Endothelial cell of umbilical vein (primary cell): ENCODE data around the gene BAX. TPM values are rescaled to one million over a fixed set of nuclear protein-coding genes. Genes with fewer than 3 reads are reported as not detected.
"Not testable (repeated sequence)": the region's sequence is repeated elsewhere in the genome, so short reads cannot be mapped to it uniquely, and the experiment has no call there.

Source experiments
- BruUV-seq: library from RNA; stranded (reverse); fragments of 400-500 nt; replicated peaks from 2 replicates; lab custom pipeline; 2021; lab: Mats Ljungman, UMichigan
- CTCF ChIA-PET: fragments of 300-600, 350-600 bp; sonication (Branson Sonifier 250); formaldehyde crosslinking; loops from one replicate; lab custom pipeline; 2021; ENCODE audit warnings: antibody characterized with exemption, inconsistent platforms; lab: Charles Lee
- POLR2A ChIA-PET: fragments of 300-600, 350-600 bp; sonication (Branson Sonifier 250); formaldehyde crosslinking; loops from one replicate; lab custom pipeline; 2021; ENCODE audit warnings: antibody characterized with exemption, inconsistent platforms; lab: Charles Lee
- DNase-seq: peaks from one replicate; pipeline ENCODE4 v3.0.0-alpha.2; 2011; ENCODE audit warnings: low read depth, low spot score
- FAIRE-seq: peaks from 2 replicates; lab custom pipeline; 2011; peaks lifted over from hg19 to GRCh38; lab: Jason Lieb, UNC
- H2AFZ ChIP-seq: 2 replicates; pipeline ENCODE4 v1.6.0; 2012; ENCODE audit warnings: low read depth, low read length, control low read depth, inconsistent platforms
- H3K27ac ChIP-seq: 2 replicates; pipeline ENCODE4 v1.5.1; 2011; ENCODE audit warnings: low read depth, mild to moderate bottlenecking, control low read depth, low read length, moderate library complexity; ENCODE audit not compliant: insufficient read depth
- H3K27me3 ChIP-seq, 2 experiments: 2 replicates each; pipeline versions ENCODE4 v1.6.0 to v1.6.1; 2011; ENCODE audit warnings: low read length in 2 of 2, mixed read lengths in 1 of 2; ENCODE audit not compliant: control insufficient read depth in 2 of 2, insufficient read depth in 2 of 2
- H3K36me3 ChIP-seq, 2 experiments: 2 replicates in 1 of 2; 3 replicates in 1 of 2; pipeline ENCODE4 v1.5.1; 2011; ENCODE audit warnings: low read length in 2 of 2, mild to moderate bottlenecking in 1 of 2, moderate library complexity in 1 of 2; ENCODE audit not compliant: control insufficient read depth in 2 of 2, insufficient read depth in 2 of 2; ENCODE audit errors: extremely low read depth in 1 of 2
- H3K4me1 ChIP-seq: 3 replicates; pipeline ENCODE4 v1.5.1; 2011; ENCODE audit warnings: mild to moderate bottlenecking, low read length; ENCODE audit not compliant: control insufficient read depth, insufficient read depth; ENCODE audit errors: extremely low read depth
- H3K4me2 ChIP-seq: 2 replicates; pipeline ENCODE4 v1.6.1; 2011; ENCODE audit warnings: low read length, control low read depth, mixed read lengths; ENCODE audit not compliant: insufficient read depth
- H3K4me3 ChIP-seq, 3 experiments: fragments of 200-600 bp in 1 of 3; sonication (generic), shearing (Covaris generic) in 1 of 3; replicated peaks in 1 of 3; 2 replicates each; pipeline ENCODE4 v1.5.1; 2011 to 2016; ENCODE audit warnings: control low read depth in 3 of 3, low read length in 3 of 3, mild to moderate bottlenecking in 2 of 3, inconsistent platforms in 1 of 3, low read depth in 1 of 3, moderate library complexity in 1 of 3; ENCODE audit not compliant: insufficient read depth in 1 of 3
- H3K79me2 ChIP-seq: 2 replicates; pipeline ENCODE4 v1.6.0; 2012; ENCODE audit warnings: low read length, inconsistent platforms; ENCODE audit not compliant: control insufficient read depth, insufficient read depth
- H3K9ac ChIP-seq: replicated peaks from 2 replicates; pipeline ENCODE3; 2011; ENCODE audit warnings: low read length, control low read depth; ENCODE audit not compliant: insufficient read depth; ENCODE audit errors: extremely low read depth
- H3K9me1 ChIP-seq: replicated peaks from 3 replicates; pipeline ENCODE4 v1.6.0; 2011; ENCODE audit warnings: mild to moderate bottlenecking, low read length; ENCODE audit not compliant: control insufficient read depth, insufficient read depth; ENCODE audit errors: extremely low read depth
- H3K9me3 ChIP-seq: replicated peaks from 2 replicates; pipeline ENCODE4 v1.5.1; 2012; ENCODE audit warnings: low read length, inconsistent platforms; ENCODE audit not compliant: control insufficient read depth, insufficient read depth
- H4K20me1 ChIP-seq: replicated peaks from 2 replicates; pipeline ENCODE3; 2011; ENCODE audit warnings: mild to moderate bottlenecking, low read length; ENCODE audit not compliant: control insufficient read depth, insufficient read depth; ENCODE audit errors: extremely low read depth
- CTCF ChIP-seq, 2 donors: IDR thresholded peaks; 1 replicate in 1 of 2; 2 replicates in 1 of 2; pipeline ENCODE4 v1.5.1; 2011; ENCODE audit warnings: low read length in 2 of 2, mild to moderate bottlenecking in 2 of 2, moderate library complexity in 2 of 2, control low read depth in 1 of 2, inconsistent platforms in 1 of 2, low read depth in 1 of 2; ENCODE audit not compliant: insufficient read depth in 1 of 2; ENCODE audit errors: extremely low read depth in 1 of 2
- FOS ChIP-seq: IDR thresholded peaks from 2 replicates; pipeline ENCODE4 v1.6.1; 2011; ENCODE audit warnings: mild to moderate bottlenecking, low read length, moderate library complexity, borderline replicate concordance; ENCODE audit not compliant: insufficient read depth
- GATA2 ChIP-seq: IDR thresholded peaks from 2 replicates; pipeline ENCODE4 v1.7.0; 2011; ENCODE audit warnings: low read depth, mild to moderate bottlenecking, moderate library complexity, mixed read lengths, low read length; ENCODE audit not compliant: insufficient read length, insufficient read depth
- MAX ChIP-seq: IDR thresholded peaks from 2 replicates; pipeline ENCODE4 v1.6.1; 2011; ENCODE audit not compliant: insufficient read depth, insufficient read length
- MYC ChIP-seq: IDR thresholded peaks from one replicate; pipeline ENCODE4 v1.6.1; 2011; ENCODE audit warnings: mild to moderate bottlenecking, low read depth, low read length
- POLR2A ChIP-seq: IDR thresholded peaks from 2 replicates; pipeline ENCODE4 v1.6.1; 2012; ENCODE audit warnings: low read depth, mild to moderate bottlenecking, control low read depth, low read length
- POLR2AphosphoS5 ChIP-seq: IDR thresholded peaks from 2 replicates; pipeline ENCODE4 v1.6.1; 2012; ENCODE audit warnings: low read depth, mild to moderate bottlenecking, control low read depth, low read length, moderate library complexity; ENCODE audit not compliant: insufficient read depth
- dilution Hi-C: fragments of 300-500 bp; cut with MboI; formaldehyde crosslinking; loops from one replicate; pipeline ENCODE4 v1.15.0; 2019; ENCODE audit warnings: low sequenced_read_pairs; ENCODE audit not compliant: extremely low pct_ligation_motif_present
- intact Hi-C: fragments of 100-400 bp; cut with micrococcal nuclease; formaldehyde crosslinking; loops from one replicate; pipeline ENCODE4 v1.10.0; 2022
- polyA plus RNA-seq, 4 experiments: library from polyadenylated mRNA; depleted of rRNA in 3 of 4; stranded (reverse) in 3 of 4; unstranded in 1 of 4; fragments of >200 nt; gene quantifications; 2 replicates each; pipeline versions ENCODE4 v1.2.1 to v1.2.3, GENCODE V29; 2011 to 2012; ENCODE audit warnings: missing spikeins in 1 of 4
- total RNA-seq: library from RNA; stranded (reverse); gene quantifications from 2 replicates; pipeline ENCODE4 v1.2.3, GENCODE V29; 2021

BAX gene
- total and polyA plus RNA-seq, 2 donors (not counting 3 experiments of a cell fraction or from before 2014, with no cell fraction given) = 267 to 283 TPM

- DNase-seq = no peak
- Histone ChIP-seq H3K4me2 (no peak overlapping the region), H3K4me1 (peaks cover 3% of the 10 kb centered on the region), H3K9ac (no peak overlapping the region), H3K4me3 (no peak overlapping the region), H3K36me3 (peaks cover 2 to 22% of the 10 kb centered on the region in 2 experiments), H3K9me1 (no peaks in the 10 kb centered on the region), H2AFZ (no peak overlapping the region), H3K9me3 (no peaks in the 10 kb centered on the region), H3K27me3 (no peaks in the 10 kb centered on the region), H3K27ac (no peak overlapping the region), H3K79me2 (peaks cover 6% of the 10 kb centered on the region), H4K20me1 (no peaks in the 10 kb centered on the region)
- intact Hi-C loops (no loop called here), dilution Hi-C loops (no loop called here)
- CTCF ChIA-PET = interaction anchor here (0.8 kb wide), 1 partner anchor 64 kb away, joined by 4 read pairs; no protein-coding TSS in a partner anchor
- no peak for FAIRE-seq
- no TSS peak for BruUV-seq
- POLR2A ChIA-PET = no interaction called here
- no peak for TF ChIP-seq FOS
- no peak for TF ChIP-seq MYC
Measured at GRCh38 chr19:48906324-48906723, 48.4 kb upstream of the BAX start.

- Histone ChIP-seq H3K9ac (no peak overlapping the region), H3K9me1 (no peaks in the 10 kb centered on the region), H4K20me1 (no peaks in the 10 kb centered on the region), H3K79me2 (peaks cover under 1% of the 10 kb centered on the region), H3K36me3 (peaks cover 4 to 26% of the 10 kb centered on the region in 2 experiments), H3K27ac (no peak overlapping the region), H3K27me3 (no peaks in the 10 kb centered on the region), H3K4me3 (no peak overlapping the region), H3K9me3 (no peaks in the 10 kb centered on the region), H3K4me1 (peaks cover 3% of the 10 kb centered on the region), H2AFZ (no peak overlapping the region), H3K4me2 (no peak overlapping the region)
- no peak for FAIRE-seq
- no TSS peak for BruUV-seq
- dilution Hi-C loops (no loop called here), intact Hi-C loops (no loop called here)
- ChIA-PET POLR2A (interaction anchor here (0.7 kb wide), 1 partner anchor 64 kb away, joined by 7 read pairs; no protein-coding TSS in a partner anchor), CTCF (no interaction called here)
- no peak for DNase-seq
- no peak for TF ChIP-seq CTCF (IDR thresholded peaks at IDR 0.05; ENCODE audit: extremely low read depth in 1 of 2, insufficient read depth in 1 of 2, low read depth in 1 of 2, low read length in 2 of 2)
- no peak for TF ChIP-seq GATA2
- TF ChIP-seq POLR2AphosphoS5 = no peak
- no peak for TF ChIP-seq POLR2A
- no peak for TF ChIP-seq MYC
- no peak for TF ChIP-seq MAX
Measured at GRCh38 chr19:48907671-48908070, 47.0 kb upstream of the BAX start.

GRCh38 chr19:48909424-48910077 is 45.1 kb upstream of the BAX start:
- dilution Hi-C loops, H3K79me2 ChIP-seq: not testable (repeated sequence)

More at GRCh38 chr19:48909424-48910077, 45.1 kb upstream of the BAX start:
- FAIRE-seq, H3K27ac ChIP-seq, BruUV-seq, H3K27me3 ChIP-seq, H3K4me2 ChIP-seq, H3K9me1 ChIP-seq, H4K20me1 ChIP-seq, H3K9ac ChIP-seq, intact Hi-C loops, H2AFZ ChIP-seq, POLR2A ChIA-PET, H3K9me3 ChIP-seq, H3K4me1 ChIP-seq, H3K4me3 ChIP-seq, DNase-seq: not testable (repeated sequence)
- CTCF ChIA-PET = interaction anchor here (1.7 kb wide), 1 partner anchor 61 kb away, joined by 4 read pairs; no protein-coding TSS in a partner anchor
- peaks cover 7 to 38% of the 10 kb centered on the region in 2 experiments for H3K36me3 ChIP-seq
